Calu3 (cell line): ENCODE results near the gene JAZF1. TPM values are rescaled to one million over a fixed set of nuclear protein-coding genes. Genes with fewer than 3 reads are reported as not detected.

ENCODE experiments used
- BruUV-seq: library from RNA; stranded (reverse); fragments of 400-500 nt; replicated peaks from 2 replicates; lab custom pipeline; 2021; lab: Mats Ljungman, UMichigan
- CTCF ChIA-PET: fragments of 300-600 bp; sonication (Branson Sonifier 250); formaldehyde crosslinking; loops from one replicate; lab custom pipeline; 2022; ENCODE audit warnings: antibody characterized with exemption; lab: Charles Lee
- DNase-seq: peaks from one replicate; pipeline ENCODE4 v3.0.0; 2022
- H3K27ac Mint-ChIP-seq: one replicate; pipeline ENCODE4 v1.8.0; 2022; ENCODE audit warnings: mixed read lengths; ENCODE audit not compliant: unreplicated experiment
- H3K27me3 Mint-ChIP-seq: one replicate; pipeline ENCODE4 v1.8.0; 2022; ENCODE audit warnings: mixed read lengths; ENCODE audit not compliant: unreplicated experiment
- H3K36me3 Mint-ChIP-seq: one replicate; pipeline ENCODE4 v1.8.0; 2022; ENCODE audit warnings: mild to moderate bottlenecking, moderate library complexity, mixed read lengths; ENCODE audit not compliant: insufficient read depth, unreplicated experiment
- H3K4me1 Mint-ChIP-seq: one replicate; pipeline ENCODE4 v1.8.0; 2022; ENCODE audit warnings: mild to moderate bottlenecking, low read depth, mixed read lengths; ENCODE audit not compliant: unreplicated experiment
- H3K4me3 Mint-ChIP-seq: one replicate; pipeline ENCODE4 v1.8.0; 2022; ENCODE audit warnings: mild to moderate bottlenecking, low read depth, moderate library complexity, mixed read lengths; ENCODE audit not compliant: unreplicated experiment
- H3K9me3 Mint-ChIP-seq: one replicate; pipeline ENCODE4 v1.8.0; 2022; ENCODE audit warnings: low read depth, mixed read lengths; ENCODE audit not compliant: unreplicated experiment
- intact Hi-C: fragments of 100-400 bp; cut with micrococcal nuclease; formaldehyde crosslinking; loops from one replicate; pipeline ENCODE4 v1.10.0; 2022; ENCODE audit not compliant: unreplicated experiment
- total RNA-seq: library from RNA; stranded (reverse); gene quantifications from 2 replicates; pipeline ENCODE4 v1.2.3, GENCODE V29; 2022
- TF ChIP-seq, protein P1 (sequence below): fragments of 200-600 bp; IDR thresholded peaks from one replicate; pipeline ENCODE4 v1.8.0; 2022; ENCODE audit warnings: antibody characterized with exemption; ENCODE audit not compliant: unreplicated experiment

JAZF1 gene
- total RNA-seq, 1 experiment from 2014 or later = 10.7 TPM

DNA sequence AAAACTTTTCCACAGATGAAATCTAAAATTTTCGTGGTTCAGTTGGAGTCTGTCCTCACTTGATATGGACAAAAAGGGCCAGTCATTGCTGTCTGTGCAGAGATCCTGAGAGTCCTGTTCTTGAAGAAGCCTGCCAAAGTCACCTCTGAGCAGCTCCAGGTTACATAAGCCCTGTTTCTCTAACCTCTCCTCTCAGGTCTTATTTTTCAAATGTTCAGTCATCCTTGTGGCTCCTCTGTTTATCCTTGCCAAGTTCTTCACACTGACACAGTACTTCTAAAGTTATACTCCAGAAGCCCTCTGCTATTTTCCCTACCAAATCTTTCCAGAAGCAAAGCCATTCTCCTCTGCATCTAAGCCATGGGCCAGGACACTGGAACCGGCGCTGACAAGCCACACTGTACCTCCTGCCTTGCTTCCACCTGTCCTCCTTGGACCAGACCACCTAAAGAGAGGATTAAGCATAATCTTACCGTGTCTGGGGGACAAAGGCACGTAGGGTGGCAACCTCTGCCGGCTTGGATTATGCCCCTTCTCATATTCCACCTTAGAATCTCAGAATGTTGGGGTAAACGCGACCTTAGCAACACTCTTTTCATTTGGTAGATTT, 161.6 kb downstream of the JAZF1 start:
- H3K27ac Mint-ChIP-seq = no peak overlapping the region
- CTCF ChIA-PET = interaction anchor here (1.0 kb wide), 1 partner anchor 98 kb away, joined by 3 read pairs; no protein-coding TSS in a partner anchor
- H3K4me1 Mint-ChIP-seq = peaks cover 9% of the 10 kb centered on the region
- H3K36me3 Mint-ChIP-seq = no peaks in the 10 kb centered on the region
- no TSS peak for BruUV-seq
- H3K4me3 Mint-ChIP-seq = no peak overlapping the region
- DNase-seq = no peak
- TF ChIP-seq, protein P1, sequence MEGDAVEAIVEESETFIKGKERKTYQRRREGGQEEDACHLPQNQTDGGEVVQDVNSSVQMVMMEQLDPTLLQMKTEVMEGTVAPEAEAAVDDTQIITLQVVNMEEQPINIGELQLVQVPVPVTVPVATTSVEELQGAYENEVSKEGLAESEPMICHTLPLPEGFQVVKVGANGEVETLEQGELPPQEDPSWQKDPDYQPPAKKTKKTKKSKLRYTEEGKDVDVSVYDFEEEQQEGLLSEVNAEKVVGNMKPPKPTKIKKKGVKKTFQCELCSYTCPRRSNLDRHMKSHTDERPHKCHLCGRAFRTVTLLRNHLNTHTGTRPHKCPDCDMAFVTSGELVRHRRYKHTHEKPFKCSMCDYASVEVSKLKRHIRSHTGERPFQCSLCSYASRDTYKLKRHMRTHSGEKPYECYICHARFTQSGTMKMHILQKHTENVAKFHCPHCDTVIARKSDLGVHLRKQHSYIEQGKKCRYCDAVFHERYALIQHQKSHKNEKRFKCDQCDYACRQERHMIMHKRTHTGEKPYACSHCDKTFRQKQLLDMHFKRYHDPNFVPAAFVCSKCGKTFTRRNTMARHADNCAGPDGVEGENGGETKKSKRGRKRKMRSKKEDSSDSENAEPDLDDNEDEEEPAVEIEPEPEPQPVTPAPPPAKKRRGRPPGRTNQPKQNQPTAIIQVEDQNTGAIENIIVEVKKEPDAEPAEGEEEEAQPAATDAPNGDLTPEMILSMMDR = no peak
- H3K9me3 Mint-ChIP-seq = no peaks in the 10 kb centered on the region
- no peaks in the 10 kb centered on the region for H3K27me3 Mint-ChIP-seq
- intact Hi-C loops = no loop called here

GRCh38 chr7:28018446-28018845, 162.1 kb downstream of the JAZF1 start:
- peaks cover 9% of the 10 kb centered on the region for H3K4me1 Mint-ChIP-seq
- H3K9me3 Mint-ChIP-seq = no peaks in the 10 kb centered on the region
- intact Hi-C loops = no loop called here
- TF ChIP-seq, protein P1 = no peak
- DNase-seq = no peak
- no peaks in the 10 kb centered on the region for H3K36me3 Mint-ChIP-seq
- no TSS peak for BruUV-seq
- CTCF ChIA-PET = no interaction called here
- H3K27me3 Mint-ChIP-seq = no peaks in the 10 kb centered on the region
- H3K27ac Mint-ChIP-seq = no peak overlapping the region
- no peak overlapping the region for H3K4me3 Mint-ChIP-seq

DNA sequence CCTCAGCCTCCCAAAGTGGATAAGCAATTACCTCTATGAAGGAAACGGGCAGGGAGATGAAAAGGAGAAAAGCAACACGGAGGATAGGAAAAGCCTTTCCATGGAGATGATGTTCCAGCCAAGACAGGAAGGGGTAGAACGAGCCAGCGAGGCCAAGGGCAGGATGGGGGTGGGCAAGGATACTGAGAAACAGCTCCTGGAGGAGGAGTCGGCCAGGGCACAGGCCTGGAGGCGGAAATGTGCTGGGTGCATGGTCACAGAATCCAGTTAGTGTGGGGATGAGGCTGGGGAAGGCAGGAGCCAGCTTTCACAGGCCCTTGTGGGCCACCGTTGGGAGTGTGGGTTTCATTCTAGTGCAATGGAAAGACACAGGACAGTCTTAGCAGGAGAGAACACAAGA, 162.6 kb downstream of the JAZF1 start:
- peaks cover 9% of the 10 kb centered on the region for H3K4me1 Mint-ChIP-seq
- H3K36me3 Mint-ChIP-seq = no peaks in the 10 kb centered on the region
- no peaks in the 10 kb centered on the region for H3K27me3 Mint-ChIP-seq
- no peak overlapping the region for H3K4me3 Mint-ChIP-seq
- no TSS peak for BruUV-seq
- DNase-seq = no peak
- TF ChIP-seq, protein P1 = no peak
- CTCF ChIA-PET = no interaction called here
- intact Hi-C loops = no loop called here
- H3K9me3 Mint-ChIP-seq = no peaks in the 10 kb centered on the region
- H3K27ac Mint-ChIP-seq = no peak overlapping the region

DNA sequence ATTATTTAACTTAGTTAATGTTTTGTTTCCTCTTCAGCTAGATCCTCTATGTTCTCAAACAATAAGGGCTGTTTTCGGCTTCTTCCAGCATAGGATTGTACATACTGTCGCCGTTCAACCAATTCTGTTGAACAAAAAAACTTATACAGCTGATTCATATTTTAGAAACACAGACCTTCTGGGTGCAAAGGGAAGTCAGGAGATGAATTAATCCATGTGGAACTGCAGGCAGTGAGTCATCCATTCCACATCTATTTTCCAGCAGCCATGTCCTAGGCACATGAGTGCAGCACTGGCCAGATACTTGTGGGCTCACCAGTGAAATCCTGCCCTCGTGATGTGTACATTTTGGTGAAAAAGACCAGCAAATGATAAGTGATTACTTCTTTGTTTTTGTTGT, 163.2 kb downstream of the JAZF1 start:
- H3K36me3 Mint-ChIP-seq = no peaks in the 10 kb centered on the region
- no peaks in the 10 kb centered on the region for H3K9me3 Mint-ChIP-seq
- intact Hi-C loops = no loop called here
- no peaks in the 10 kb centered on the region for H3K27me3 Mint-ChIP-seq
- peaks cover 9% of the 10 kb centered on the region for H3K4me1 Mint-ChIP-seq
- CTCF ChIA-PET = no interaction called here
- TF ChIP-seq, protein P1 = no peak
- no peak for DNase-seq
- H3K27ac Mint-ChIP-seq = no peak overlapping the region
- no TSS peak for BruUV-seq
- H3K4me3 Mint-ChIP-seq = no peak overlapping the region
